Renal cortex interstitium (tissue), 11 donors: ENCODE results near the gene HNRNPUL2. TPM values are rescaled to one million over a fixed set of nuclear protein-coding genes. Genes with fewer than 3 reads are reported as not detected.
"Not testable (repeated sequence)": the region's sequence is repeated elsewhere in the genome, so short reads cannot be mapped to it uniquely, and the experiment has no call there.

Experiments used
- DNase-seq, 11 donors: peaks; one replicate each; pipeline ENCODE4 v3.0.0-alpha.2; 2013; ENCODE audit warnings: low read depth in 9 of 11, low spot score in 4 of 11; ENCODE audit errors: extremely low read depth in 1 of 11
- polyA plus RNA-seq, 3 donors: library from polyadenylated mRNA; unstranded; fragments of 120-200 nt; gene quantifications; one replicate each; pipeline ENCODE4 v1.2.1, GENCODE V29; 2013; ENCODE audit not compliant: insufficient read length in 3 of 3

HNRNPUL2 gene
- polyA plus RNA-seq, 3 donors: 82.0 to 92.8 (median 92.6) TPM

DNA sequence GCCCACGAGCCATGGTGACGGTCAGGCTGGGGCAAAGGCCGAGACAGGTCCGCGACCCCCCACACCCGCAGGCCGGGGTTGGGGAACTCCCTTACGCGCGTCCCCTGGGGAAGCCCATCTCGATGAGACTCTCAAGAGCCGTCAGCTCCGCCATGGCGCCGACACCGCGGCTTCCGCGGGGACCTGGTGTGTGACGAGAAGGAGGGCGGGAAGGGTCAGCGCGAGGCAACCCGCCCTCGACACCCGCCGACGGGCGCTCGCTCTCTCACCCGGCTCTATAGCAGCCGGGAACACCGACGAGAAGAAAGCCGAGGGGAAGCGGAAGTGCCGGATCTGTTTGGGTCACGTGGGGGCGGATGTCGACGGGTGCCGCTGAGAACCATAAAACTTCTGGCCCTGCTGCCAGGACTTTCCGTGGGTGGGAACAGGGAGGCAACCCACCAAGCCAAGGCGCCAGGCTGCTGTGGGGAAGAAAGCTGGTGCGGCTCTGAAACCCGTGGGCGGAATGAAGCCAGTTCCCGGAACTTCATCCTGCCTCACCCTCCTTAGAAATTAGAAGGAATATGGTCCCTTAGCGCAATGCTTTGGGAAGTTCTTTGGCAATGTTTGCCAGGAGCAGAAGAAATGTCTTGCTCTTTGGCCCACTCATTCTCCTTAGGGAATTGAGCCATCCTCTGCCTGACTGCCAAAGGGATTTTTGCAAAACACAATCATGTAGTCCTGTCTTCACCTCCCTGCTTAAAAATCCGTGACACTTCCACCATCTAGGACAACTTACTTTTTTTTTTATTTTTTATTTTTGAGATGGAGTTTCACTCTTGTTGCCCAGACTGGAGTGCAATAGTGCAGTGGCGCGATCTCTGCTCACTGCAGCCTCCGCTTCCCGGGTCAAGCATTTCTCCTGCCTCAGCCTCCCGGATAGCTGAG is 48.2 kb downstream of the HNRNPUL2 start, which contains the start of gene UBXN1:
UBXN1 (minus strand) TSS at position 304 of the 927 bp plus-strand sequence; CDS start at position 154, 150 bp downstream.
- DNase-seq: peak in 8 of 11 donors; percentile 75 to 85 (median 80)

DNA sequence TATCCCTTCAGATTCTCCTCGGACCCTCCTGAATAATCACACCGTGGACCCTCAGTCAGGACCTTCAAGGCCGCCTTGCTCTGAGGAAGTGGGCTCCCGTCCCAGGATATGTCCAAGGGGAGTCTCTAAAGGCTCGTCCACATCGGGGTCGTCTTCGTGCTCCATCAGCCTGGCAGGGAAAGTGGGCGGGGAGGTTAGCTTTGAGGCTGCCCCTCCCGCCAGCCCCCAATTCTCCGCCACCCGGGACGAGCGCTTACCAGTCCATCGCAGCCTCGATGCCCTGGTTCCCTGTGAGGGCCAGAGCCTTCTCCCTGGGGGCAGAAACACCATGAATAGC is 48.9 kb downstream of the HNRNPUL2 start:
- no peak for DNase-seq

DNA sequence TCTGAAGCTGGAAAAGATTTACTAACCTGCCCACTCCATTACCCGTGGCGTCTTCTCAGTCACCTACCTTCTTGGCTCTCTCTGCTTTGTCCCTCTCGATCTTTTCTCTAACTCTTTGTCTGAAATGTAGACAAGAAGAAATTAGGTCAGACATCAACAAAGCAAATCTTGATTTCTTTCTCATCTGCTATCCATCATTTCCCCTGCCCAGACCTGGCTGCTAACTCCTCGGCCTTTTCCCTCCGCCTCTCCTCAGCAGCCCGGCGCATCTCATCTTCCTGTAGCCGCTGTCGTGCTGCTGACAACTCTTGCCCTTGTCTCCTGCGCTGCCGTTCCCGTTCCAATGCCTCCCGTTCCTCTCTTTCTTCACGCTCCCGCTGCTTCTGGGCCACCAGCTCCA is 49.5 kb downstream of the HNRNPUL2 start:
- DNase-seq: no peak

DNA sequence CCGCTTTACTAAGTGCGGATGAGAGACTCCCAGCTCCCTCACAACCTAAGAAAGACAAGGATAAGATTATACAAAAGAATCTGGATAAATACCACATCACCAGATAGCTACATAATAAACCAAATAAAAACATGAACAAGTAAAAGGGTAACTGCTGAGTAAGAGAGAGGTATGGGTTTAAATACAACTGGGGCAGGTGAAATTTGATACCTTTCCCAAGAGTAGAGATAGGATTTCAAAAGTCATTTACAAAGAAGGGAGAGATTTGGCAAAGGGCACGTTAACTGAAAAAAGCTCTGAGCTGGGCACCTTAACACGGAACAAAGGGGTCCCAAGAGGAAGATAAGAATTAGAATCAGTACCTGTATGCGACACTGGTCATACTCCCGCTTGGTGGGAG is 50.1 kb downstream of the HNRNPUL2 start:
- DNase-seq: no peak

DNA sequence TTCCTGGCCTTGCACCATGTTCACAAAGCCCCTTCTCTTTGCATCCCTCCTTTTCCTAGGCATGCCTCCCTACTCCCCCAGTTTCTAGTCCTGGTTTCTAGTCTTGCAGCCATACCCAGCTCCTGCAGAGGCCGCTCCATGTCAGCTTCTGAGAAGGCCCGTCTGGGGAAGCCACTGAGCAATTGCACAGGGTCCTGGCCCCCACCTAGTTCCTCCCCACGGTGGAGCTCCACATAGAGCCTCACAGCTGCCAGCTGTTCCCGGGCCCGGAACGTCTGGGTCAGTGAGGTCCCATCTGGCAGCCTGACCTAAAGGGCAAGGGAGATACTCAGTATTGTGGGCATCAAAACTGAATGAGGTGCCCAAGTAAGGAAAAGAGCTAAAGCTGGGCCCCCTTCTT is 50.6 kb downstream of the HNRNPUL2 start:
- DNase-seq: no peak

DNA sequence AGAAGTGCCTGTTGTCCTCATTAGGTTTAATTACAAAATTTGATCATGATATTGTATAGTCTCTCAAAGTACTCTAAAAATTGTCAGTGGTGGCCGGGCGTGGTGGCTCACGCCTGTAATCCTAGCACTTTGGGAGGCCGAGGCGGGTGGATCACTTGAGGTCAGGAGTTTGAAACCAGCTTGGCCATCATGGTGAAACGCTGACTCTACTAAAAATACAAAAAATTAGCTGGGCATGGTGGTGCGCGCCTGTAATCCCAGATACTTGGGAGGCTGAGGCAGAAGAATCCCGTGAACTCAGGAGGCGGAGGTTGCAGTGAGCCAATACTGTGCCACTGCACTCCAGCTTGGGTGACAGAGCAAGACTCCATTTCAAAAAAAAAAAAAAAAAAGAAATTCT is 51.8 kb downstream of the HNRNPUL2 start:
- DNase-seq: not testable (repeated sequence)

DNA sequence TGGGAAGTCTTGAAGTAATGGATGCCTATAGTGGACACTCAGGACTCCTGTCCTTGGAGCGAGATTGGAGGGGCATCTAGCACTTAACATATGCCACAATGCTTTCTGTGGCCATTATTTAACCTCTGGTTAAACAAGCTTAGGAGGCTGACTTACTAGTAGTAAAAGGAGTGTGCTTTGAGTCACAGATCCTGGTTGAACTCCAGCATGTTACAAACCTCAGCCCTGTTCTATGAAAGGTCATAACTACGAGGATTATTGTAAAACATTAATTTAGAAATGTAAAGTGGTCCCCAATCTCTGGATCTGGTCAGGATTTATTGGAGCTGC is 54.1 kb downstream of the HNRNPUL2 start:
- no peak for DNase-seq

DNA sequence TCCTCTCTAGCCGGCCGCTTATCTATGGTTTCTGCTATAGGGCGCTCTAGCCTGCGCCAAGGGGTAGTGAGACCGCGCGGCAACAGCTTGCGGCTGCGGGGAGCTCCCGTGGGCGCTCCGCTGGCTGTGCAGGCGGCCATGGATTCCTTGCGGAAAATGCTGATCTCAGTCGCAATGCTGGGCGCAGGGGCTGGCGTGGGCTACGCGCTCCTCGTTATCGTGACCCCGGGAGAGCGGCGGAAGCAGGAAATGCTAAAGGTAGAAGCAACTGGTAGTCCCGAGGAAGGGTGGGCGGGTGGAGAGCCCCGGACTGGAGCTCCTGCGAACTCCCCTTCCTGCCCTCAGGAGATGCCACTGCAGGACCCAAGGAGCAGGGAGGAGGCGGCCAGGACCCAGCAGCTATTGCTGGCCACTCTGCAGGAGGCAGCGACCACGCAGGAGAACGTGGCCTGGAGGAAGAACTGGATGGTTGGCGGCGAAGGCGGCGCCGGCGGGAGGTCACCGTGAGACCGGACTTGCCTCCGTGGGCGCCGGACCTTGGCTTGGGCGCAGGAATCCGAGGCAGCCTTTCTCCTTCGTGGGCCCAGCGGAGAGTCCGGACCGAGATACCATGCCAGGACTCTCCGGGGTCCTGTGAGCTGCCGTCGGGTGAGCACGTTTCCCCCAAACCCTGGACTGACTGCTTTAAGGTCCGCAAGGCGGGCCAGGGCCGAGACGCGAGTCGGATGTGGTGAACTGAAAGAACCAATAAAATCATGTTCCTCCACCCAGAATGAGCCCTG is 55.5 kb downstream of the HNRNPUL2 start, which contains the start of the genes LBHD1 and UQCC3:
LBHD1 (minus strand) TSS at position 660 of the 782 bp plus-strand sequence. CDS start 2,236 bp downstream, outside the sequence.
UQCC3 (plus strand) TSS at position 66 of the 782 bp plus-strand sequence; CDS start at position 139, 73 bp downstream.
- peak in 6 of 11 donors; percentile 76 to 84 (median 79) for DNase-seq

DNA sequence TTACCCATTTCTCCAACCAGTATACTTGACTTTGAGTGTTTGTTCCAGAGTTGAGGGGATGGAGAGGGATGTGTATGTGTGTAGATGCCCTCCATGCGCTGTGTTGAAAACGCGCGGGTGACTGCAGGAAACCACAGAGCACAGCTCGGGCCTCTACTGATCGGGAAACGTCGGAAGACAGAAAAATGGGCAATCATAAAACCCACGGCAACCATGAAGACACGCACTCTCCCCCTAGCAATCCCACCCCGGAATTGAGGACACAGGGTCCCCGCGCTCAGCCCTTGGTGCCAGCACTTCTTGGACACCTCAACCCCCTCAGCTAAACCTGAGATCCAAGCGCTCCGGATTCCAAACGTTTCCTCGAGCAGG is 56.0 kb downstream of the HNRNPUL2 start:
- DNase-seq: no peak

DNA sequence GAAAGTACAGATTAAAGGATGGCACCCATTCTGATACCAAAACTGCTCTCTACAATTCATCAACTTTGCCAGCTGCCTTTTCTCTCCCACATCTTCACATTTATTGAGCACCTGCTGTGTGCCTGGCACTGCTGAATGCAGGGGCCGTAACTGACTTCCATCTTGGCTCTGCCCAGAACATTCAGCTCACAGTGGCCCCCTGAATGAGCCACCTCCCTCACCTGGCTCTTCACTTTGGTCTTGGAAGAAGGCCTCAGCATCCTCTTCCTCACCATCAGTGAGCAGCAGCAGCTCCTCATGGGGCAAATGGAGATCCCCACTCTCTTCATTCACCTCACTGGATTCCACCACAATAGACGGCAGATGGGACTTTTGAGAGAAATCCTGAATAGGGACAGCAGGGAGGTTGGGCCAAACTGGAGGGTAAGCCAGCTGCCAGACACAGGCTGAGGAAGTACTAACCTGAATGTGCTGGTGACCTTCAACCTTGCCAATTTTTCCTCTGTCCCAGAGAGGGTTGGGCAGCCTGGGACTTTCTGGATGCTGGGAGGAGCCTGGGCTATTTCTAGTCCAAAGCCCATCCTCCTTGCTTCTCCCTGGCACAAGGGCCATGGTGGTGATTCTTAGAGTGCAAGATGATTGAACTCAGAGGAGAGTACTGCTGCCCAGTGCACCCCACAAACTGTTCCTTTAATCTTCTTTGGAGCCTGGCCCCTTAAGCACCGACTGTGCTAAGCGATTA is 57.7 kb downstream of the HNRNPUL2 start:
- DNase-seq: no peak

DNA sequence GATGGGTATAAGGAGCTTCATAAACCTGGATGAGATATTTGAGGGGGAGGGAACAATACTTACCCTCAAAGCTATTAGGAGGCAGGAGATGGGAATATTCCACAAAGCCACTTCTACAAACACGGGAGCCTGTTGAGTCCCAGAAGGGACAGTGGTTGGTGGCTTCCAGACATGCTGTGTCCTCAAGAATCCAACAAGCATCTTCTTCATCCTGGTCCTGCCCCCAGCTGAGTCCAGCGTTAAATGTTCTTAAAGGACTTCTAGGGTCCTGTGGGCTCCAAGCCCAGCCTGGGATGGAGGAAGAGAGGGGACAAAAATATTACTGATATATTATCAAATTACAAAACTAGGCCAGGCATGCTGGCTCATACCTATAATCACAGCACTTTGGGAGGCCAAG is 59.8 kb downstream of the HNRNPUL2 start:
- DNase-seq: no peak

DNA sequence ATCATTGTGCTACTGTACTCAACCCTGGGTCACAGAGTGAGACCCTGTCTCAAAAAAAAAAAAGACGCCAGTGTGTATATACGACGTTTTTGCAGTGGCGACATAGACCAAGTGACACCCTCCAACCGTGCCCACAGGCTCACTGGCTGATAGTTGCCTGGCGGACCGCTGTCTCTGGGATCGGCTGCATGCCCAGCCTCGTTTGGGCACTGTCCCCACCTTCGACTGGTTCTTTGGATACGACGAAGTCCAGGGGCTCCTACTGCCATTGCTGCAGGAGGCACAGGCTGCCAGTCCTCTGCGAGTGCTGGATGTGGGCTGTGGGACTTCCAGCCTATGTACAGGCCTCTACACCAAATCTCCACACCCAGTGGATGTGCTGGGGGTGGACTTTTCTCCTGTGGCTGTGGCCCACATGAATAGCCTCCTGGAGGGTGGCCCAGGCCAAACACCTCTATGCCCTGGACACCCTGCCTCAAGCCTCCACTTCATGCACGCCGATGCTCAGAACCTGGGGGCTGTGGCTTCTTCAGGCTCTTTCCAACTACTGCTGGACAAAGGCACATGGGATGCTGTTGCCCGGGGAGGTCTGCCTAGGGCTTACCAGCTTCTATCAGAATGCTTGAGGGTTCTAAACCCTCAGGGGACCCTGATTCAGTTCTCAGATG is 60.9 kb downstream of the HNRNPUL2 start:
- DNase-seq: no peak

DNA sequence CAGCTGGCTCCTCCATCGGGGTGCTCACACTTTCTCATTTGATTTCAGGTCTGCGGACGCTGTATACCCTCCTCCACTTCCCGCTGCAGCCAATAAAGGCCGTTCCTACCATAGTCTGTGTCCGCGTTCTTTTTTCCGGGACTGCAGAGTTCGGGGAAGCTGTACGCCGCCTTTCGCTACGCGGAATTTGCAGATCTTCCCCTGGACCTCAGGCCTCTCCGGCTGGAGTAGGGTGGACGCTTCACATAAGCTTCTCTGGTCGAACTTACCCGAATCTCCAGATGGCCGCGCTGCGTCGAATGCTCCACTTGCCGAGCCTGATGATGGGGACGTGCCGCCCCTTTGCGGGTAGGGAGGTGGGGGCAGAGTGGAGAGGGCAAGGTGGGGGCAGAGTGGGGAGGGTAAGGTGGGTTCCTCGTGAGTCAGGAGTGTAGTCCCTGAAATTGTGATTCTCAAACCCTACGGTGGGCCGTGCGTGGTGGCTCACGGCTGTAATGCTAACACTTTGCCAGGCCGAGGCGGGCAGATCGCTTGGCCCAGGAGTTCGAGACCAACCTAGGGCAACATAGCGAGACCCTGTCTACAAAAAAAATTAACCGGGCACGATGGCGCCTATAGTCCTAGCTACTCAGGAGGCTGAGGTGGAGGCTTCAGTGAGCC is 61.5 kb downstream of the HNRNPUL2 start:
- peak in 2 of 11 donors; percentile 53 to 68 for DNase-seq

DNA sequence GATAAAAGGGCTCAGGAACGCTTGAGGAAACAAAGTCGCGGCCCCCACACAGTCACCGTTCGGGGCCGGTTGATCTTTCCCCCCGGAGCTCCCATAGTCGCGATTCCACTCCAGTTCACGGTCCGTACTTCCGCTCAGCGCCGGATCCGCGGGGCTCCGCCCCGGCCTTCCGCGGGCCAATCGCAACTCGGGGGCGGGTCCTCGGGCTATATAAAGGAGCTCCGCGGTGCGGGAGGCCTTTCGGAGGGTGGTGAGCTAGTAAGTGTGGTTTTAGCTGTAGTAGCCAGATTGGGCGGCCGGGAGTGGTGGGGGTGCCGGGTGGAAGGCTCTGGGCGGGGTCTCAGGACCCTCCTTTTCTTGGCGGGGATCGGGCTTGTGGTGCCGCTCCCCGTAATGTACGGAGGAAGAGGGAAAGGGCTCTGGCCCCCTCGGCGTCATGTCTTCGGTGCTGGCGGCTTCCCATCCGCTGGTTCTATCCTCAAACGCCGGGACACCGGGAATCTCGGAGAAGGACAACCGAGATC is 62.1 kb downstream of the HNRNPUL2 start, which contains the start of the genes C11orf98 and CSKMT:
C11orf98 (minus strand) TSS at position 136 of the 524 bp plus-strand sequence; CDS start at position 95, 41 bp downstream.
CSKMT (plus strand) TSS at position 238 of the 524 bp plus-strand sequence. CDS start 568 bp downstream, outside the sequence.
- peak; percentile 86 to 95 (median 93) for DNase-seq

DNA sequence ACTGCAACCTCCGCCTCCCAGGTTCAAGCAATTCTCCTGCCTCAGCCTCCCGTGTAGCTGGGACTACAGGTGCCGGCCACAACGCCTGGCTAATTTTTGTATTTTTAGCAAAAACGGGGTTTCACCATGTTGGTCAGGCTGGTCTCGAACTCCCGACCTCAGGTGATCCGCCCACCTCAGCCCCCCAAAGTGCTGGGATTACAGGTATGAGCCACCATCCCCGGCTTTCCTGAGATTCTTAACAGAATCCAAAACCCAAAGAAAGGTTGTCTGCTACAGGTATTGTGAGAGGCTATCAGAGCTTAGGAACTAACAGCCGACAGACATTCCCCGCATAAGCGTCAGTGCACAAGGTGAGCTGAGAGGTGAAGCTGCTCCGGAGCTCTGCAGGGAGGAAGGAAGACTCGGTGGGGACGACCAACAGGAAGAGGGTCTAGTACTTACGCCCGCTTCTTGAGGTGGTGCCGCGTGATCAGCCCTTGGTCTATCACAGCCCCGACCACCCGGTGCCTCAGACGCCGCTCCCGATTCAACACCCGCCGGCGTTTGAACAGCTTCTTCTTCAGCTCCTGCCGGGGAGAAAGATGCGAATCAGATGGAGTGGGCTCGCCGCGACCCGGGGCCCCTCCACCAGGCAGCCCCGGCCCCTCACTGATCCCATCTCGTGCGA is 62.7 kb downstream of the HNRNPUL2 start:
- peak in 4 of 11 donors; percentile 44 to 68 (median 57) for DNase-seq
